Limb (tissue), 2 donors: Measurements from ENCODE around the gene PIK3AP1.

Experiments used
- DNase-seq, 2 donors: peaks; one replicate each; pipeline ENCODE4 v3.0.0-alpha.2; 2016; ENCODE audit errors: extremely low spot score in 2 of 2

Gene PIK3AP1

DNA sequence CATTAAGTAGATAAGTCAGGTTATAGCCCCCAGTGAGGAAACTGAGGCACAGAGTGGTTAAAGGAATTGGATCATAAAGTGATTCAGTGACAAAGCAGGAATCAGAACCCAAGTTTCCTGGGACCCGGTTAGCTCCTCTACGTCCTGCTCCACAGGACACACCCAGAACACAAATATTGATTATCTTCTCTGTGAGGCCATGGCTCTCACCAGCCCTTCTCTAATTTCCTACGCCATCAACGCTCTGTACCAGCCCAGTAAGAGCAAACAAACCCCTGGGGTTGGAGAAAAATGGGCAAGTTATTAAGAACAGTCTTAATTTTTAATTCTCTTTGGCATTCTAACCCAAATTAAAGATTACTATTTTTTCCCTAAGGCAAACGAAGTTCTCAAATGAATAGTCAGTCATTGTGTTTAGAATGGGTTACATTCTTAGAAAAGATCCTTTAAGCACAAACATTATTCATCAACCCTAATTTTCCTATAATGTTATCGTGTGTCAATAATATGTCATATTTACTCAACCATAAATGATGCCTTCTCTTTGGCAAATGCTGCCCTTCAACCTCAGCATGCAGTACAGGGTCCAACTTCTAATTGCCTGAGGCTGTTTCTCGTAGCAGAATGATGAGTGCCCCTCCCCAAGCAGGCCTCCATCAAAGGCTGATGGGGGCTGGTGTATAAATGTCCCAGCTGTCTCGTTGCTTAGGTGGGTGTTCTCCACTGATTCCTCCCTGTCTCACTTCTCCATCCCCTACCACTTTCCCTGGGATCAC is 108.1 kb downstream of the PIK3AP1 start:
- no peak for DNase-seq

- no peak for DNase-seq
These were observed 109.5 kb downstream of the PIK3AP1 start for GRCh38 chr10:96610817-96611216.

DNA sequence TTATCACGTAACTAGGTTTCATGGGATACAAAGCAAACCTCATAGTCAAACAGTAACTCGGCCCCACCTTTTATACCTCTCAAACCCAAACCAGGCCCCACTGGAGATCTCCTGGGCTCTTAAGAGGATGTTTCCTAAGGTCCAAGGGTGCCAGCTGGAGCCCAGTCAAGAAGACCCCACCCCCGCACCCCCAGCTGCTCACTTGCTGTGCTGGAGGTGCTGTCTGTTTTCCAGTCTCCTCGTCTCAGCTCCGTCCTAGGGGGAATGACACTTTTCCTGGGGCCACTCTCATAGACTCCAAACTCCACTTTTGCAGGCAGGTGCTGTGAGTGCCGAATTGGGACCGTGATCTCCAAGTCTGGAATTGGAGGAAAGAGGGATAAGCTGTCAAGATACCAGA is 110.8 kb downstream of the PIK3AP1 start:
- DNase-seq, result no peak

DNA sequence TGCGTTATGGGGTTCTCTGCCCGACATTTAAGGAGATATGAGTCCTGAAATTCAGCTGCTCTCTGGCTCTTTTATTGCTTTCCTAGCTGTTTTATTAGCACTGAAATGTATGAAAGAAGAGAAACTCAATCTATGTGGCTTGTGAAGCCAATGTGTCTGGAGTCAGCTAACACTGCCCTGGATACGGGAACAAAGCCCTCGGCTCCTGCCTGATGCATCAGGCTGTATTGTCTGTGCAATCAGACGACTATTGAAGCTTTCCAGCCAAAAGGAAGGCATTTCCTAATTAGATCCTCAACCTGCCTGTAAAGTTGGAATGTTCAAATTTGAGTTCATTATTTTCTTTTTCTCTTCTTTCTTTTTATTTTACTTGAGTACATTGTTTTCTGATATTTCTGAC is 111.5 kb downstream of the PIK3AP1 start:
- no peak for DNase-seq

- no peak for DNase-seq
These were observed 112.1 kb downstream of the PIK3AP1 start for GRCh38 chr10:96608262-96608661.

GRCh38 chr10:96606946-96607345 is 113.4 kb downstream of the PIK3AP1 start:
- DNase-seq, result no peak

DNA sequence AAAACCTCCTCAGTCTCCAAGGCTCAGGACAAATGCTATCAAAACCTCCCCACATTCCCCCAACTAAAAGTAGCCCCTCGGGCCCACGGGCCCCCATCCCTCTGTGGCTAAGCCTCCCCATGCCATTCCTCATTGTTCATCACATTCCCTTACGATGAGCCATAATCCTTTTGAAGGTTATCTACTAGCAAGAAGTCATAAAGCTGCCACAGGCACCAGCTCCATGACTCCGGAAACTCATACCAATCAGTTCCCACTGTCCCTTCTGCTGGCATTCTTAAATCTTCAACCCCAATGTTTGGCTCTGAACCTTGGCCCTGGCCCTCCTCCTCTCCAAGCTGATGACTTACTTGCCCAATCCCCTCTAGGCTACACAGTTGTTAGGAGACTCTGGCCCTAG is 114.1 kb downstream of the PIK3AP1 start:
- no peak for DNase-seq

DNA sequence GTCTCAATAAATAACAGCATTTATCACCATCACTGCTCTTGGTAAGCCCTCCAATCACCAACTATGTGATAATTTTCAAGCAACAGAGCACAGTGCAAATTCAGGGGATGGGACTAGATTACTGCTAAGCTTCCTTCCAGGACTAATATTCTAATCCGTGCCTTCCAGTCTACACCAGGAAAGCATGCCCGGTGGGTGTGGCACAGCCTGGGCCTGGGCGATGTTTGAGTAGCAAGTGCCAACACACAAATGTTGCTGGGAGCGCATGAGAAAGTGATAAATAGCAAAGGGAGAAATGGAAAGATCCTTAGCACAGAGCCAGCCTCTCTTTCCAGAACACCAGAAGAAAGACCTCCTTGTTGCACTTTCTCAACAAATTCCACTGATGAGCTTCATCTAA is 120.0 kb downstream of the PIK3AP1 start:
- DNase-seq, result no peak

GRCh38 chr10:96598846-96599245 is 121.5 kb downstream of the PIK3AP1 start:
- no peak for DNase-seq

DNA sequence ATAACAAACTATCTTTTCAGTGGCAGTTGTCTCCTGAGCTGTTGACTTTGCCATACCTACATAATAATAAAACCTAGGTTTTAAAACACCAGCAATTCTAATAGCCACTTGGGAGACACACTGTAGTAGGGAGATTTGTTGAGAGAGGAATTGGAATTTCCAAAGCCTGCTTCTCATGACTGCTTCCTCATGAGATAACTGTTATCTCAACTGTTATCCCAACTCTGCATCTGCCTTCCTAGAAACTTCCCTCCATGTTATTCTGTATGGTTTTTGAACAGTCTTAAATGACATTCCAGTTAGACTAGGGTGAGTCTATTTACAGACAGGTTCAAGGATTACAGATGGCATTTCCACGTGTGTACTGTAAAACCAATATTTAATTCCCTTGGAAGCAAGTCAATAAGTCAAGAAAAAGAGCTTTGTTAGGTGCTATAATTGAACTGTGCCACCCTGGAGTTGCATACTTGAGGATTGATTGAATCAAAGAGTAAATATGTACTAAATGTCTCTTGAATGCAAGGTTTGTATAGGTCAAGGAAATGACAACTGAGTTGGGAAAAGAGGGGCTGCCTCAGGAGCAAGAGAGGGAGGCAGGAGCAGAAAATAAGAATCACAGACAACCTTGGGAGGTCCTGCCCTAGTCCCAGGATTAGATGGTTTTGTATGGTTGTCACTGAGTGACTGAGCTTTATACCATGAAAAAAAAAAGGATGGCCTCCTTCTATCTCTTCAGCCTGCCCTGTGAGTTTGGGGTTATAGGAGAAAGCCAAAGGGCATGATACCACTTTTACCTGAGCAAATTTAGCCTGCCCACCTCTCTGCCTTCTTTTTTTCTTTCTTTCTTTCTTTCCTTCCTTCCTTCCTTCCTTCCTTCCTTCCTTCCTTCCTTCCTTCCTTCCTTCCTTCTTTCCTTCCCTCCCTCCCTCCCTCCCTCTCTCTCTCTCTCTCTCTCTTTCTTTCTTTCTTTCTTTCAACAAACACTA is 123.6 kb downstream of the PIK3AP1 start:
- DNase-seq, result no peak

DNA sequence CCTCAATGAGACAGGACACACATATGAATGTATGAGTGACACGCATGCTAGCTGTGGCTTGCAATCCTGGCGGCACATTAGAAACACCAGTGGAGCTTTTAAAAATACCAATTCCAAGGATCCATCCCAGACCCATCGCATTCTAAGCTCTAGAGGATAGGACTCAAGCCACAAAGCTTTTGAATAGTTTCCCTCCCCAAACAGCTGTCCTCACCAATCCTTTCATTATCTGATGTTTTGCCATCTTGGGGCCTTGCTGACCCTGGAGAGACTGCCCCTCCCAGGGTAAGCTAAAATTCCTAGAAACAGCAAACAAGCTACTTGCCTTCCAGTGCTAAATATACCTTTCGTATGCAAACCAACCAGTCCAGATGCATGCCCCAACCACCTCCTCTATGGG is 124.6 kb downstream of the PIK3AP1 start:
- no peak for DNase-seq

GRCh38 chr10:96591946-96592345 is 128.4 kb downstream of the PIK3AP1 start:
- DNase-seq, result no peak

DNA sequence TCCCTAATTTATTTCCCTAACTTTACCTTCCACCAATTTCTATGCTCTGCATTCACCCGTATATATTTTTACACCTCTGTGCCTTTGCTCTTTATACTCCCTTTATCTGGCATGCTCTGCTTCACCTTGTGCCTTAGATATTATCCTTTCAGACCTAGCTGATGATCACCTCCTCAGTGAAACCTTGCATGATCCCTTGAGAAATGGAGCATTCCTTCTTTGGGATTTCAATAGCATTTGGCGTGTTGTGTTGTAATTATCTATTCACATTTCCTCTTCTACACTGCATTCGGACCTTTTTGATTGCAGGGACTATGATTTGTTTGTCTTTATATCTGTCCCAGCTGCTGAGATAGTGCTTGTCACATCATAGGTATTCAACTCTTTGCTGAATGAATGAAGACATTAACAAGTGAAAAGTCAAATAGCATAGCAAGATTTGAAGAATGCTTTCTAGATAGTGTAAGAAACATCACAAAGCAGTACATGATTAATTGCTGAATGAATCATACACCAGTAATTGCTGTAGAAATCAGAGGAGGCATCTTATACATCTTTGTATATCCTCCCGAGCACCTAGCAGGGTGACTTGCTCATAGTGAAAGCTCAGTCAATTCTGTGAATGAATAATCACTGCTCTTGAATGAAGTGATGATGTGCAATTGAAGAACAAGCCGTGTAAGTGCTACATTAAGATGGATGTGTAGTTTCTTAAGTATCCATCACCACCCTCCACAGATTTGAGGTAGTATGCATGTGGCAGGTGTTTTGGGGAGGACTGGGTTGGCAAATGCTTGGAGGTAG is 131.5 kb downstream of the PIK3AP1 start:
- no peak for DNase-seq

GRCh38 chr10:96588060-96588554 is 132.2 kb downstream of the PIK3AP1 start:
- DNase-seq, result no peak

DNA sequence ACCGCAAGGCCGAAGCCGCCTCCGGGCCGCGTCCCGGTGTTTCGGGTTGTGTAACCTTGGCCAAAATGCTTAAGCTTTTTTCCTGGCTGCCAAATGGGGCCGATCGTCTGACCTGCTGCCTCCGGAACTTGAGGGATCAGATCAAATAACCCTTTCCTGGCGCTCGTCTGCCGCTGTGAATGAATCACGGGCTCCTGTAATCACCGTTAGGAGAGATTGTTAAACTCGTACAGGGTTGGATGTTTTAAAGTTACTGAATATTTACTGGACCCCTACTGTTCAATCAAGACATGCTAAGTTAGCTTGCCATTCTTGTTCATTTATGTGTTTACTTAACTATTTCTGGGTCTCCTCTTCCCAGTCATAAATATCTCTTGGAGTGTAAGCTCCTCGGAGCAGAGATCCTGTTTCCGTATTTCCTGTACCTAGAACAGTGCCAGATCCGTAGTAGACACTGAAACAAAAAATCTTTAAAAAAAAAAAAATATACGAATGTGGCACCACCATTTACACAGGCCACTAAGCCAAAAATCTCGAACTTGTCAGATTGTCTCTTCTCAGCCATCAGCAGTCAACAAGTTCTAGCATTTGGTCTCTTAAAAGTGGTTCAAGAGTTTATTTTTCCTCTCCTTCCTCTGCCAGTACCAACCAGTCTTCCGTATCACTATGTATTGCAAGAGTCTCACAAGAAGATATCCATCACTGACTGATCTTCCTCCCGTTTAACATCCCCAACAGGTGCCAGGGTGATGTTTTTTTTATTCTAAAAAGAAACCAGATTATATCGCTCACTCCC is 132.9 kb downstream of the PIK3AP1 start:
- DNase-seq, result peak in 1 of 2 donors; percentile 73

DNA sequence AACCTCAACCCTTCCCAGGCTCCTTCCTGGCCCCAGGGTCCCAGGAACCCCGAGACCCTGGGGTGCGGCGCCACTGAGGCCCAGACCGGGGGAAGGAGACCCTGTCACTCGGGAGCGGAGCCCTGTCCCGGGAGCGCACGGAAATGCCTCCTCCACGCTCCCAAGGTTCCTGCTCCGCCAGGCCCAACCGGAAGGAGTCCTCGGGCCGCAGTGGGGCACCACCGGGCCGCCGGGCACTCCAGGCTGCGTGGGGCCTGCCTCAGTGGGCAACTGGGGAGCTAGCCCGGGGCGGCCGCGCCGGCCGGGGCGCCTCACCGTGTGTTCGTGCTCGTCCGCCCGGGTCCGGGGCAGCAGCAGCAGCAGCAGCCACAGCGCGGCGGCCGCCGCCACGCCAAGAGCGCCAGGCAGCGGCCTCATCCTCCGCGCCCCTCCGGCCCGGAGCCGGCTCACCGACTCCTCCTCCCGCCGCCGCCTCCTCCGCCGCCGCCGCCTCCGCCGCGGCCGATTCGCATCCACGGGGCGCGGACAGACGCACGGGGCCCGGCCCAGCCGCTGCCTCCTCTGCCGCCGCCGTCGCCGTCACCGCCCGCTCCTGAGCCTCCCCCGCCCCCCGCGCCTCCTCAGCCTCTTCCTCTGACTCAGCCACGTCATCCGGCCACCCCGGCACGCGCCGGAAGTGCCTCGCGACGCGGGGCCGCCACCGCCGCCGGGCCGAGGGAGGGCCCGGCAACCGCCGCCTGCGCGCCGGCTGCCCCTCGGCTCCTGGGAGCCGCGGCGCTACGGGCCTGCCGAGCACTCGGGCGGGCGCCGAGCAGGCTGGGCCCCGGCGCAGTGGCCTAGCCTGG is 133.7 kb downstream of the PIK3AP1 start, which contains the start of gene TM9SF3:
Gene TM9SF3 (minus strand): TSS at position 594 of the 845 bp plus-strand sequence. CDS start 177 bp downstream, at position 417.
- DNase-seq, result peak; percentile 87 to 94

GRCh38 chr10:96585736-96586418 is 134.4 kb downstream of the PIK3AP1 start:
- DNase-seq, result no peak

DNA sequence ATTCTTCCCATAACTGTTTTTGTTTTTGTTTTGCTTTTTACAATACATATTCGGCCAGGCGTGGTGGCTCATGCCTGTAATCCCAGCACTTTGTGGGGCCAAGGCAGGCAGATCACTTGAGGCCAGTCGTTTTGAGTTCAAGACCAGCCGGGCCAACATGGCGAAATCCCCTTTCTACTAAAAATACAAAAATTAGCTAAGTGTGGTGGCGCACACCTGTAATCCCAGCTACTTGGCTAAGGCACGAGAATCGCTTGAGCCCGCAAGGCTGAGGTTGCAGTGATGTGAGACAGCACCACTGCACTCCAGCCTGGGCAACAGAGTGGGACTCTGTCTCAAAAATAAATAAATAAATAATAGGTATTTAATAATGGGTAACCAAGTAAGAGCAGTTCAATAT is 135.8 kb downstream of the PIK3AP1 start:
- DNase-seq, result no peak

GRCh38 chr10:96584035-96584434 is 136.3 kb downstream of the PIK3AP1 start:
- DNase-seq, result no peak
